ENCODE results near the gene ZNF564.

ZNF564 gene

GRCh38 chr19:12485571-12485970, 65.7 kb downstream of the ZNF564 start:
- Histone ChIP-seq H3K36me3 (ENCODE audit: control insufficient read depth, low read length) (no peaks in the 10 kb centered on the region), H3K27ac (ENCODE audit: low read depth, low read length) (no peak overlapping the region), H3K79me2 (ENCODE audit: control insufficient read depth, low read length) (peaks cover 27% of the 10 kb centered on the region), H3K4me2 (ENCODE audit: low read length) (peak overlapping the region; percentile 94), H3K4me3 (ENCODE audit: low read length) (peak overlapping the region; percentile 88; the same call in 1 of the 2 replicates), H4K20me1 (ENCODE audit: control insufficient read depth, insufficient read depth, low read depth, low read length) (no peaks in the 10 kb centered on the region), H3K4me1 (ENCODE audit: control insufficient read depth, low read length) (peaks cover 35% of the 10 kb centered on the region), H3K9me2 (replicated peaks; ENCODE audit: control insufficient read depth, low read length) (no peaks in the 10 kb centered on the region), H3K9me3 (ENCODE audit: control insufficient read depth, insufficient read depth, low read length) (no peaks in the 10 kb centered on the region), H3K27me3 (ENCODE audit: control insufficient read depth, low read length) (no peaks in the 10 kb centered on the region), H3F3A (ENCODE audit: control insufficient read depth, insufficient read depth) (peaks cover 6% of the 10 kb centered on the region; the same call in 1 of the 2 replicates)
- TF ChIP-seq EZH2phosphoT487 (IDR thresholded peaks at IDR 0.05; ENCODE audit: borderline replicate concordance, low read length) (no peak), CTCF (IDR thresholded peaks at IDR 0.05; ENCODE audit: low read depth, low read length, poor library complexity, severe bottlenecking) (no peak)

- Histone ChIP-seq H3K27me3 (ENCODE audit: control insufficient read depth, low read length) (no peaks in the 10 kb centered on the region), H3K4me3 (ENCODE audit: low read length) (peak overlapping the region; percentile 88), H4K20me1 (ENCODE audit: control insufficient read depth, insufficient read depth, low read depth, low read length) (no peaks in the 10 kb centered on the region), H3K9me3 (ENCODE audit: control insufficient read depth, insufficient read depth, low read length) (no peaks in the 10 kb centered on the region), H3K4me2 (ENCODE audit: low read length) (peak overlapping the region; percentile 94), H3K79me2 (ENCODE audit: control insufficient read depth, low read length) (peaks cover 27% of the 10 kb centered on the region), H3K9me2 (replicated peaks; ENCODE audit: control insufficient read depth, low read length) (no peaks in the 10 kb centered on the region), H3K36me3 (ENCODE audit: control insufficient read depth, low read length) (no peaks in the 10 kb centered on the region), H3K27ac (ENCODE audit: low read depth, low read length) (no peak overlapping the region), H3K4me1 (ENCODE audit: control insufficient read depth, low read length) (peaks cover 35% of the 10 kb centered on the region), H3F3A (ENCODE audit: control insufficient read depth, insufficient read depth) (peaks cover 6% of the 10 kb centered on the region; the same call in 1 of the 2 replicates)
- no peak for TF ChIP-seq EZH2phosphoT487 (IDR thresholded peaks at IDR 0.05; ENCODE audit: borderline replicate concordance, low read length)
- no peak for TF ChIP-seq CTCF (IDR thresholded peaks at IDR 0.05; ENCODE audit: low read depth, low read length, poor library complexity, severe bottlenecking)
Measured at GRCh38 chr19:12485052-12485416, 66.2 kb downstream of the ZNF564 start.

- H4K20me1 ChIP-seq (ENCODE audit: control insufficient read depth, insufficient read depth, low read depth, low read length), result no peaks in the 10 kb centered on the region
- H3K9me2 ChIP-seq (replicated peaks; ENCODE audit: control insufficient read depth, low read length), result no peaks in the 10 kb centered on the region
- H3K4me1 ChIP-seq (ENCODE audit: control insufficient read depth, low read length), result peaks cover 35% of the 10 kb centered on the region
- H3K4me3 ChIP-seq (ENCODE audit: low read length), result peak within 1 kb of the TSS; percentile 88
- H3K27me3 ChIP-seq (ENCODE audit: control insufficient read depth, low read length), result no peaks in the 10 kb centered on the region
- peaks cover 27% of the 10 kb centered on the region for H3K79me2 ChIP-seq (ENCODE audit: control insufficient read depth, low read length)
- peaks cover 6% of the 10 kb centered on the region; the same call in 1 of the 2 replicates for H3F3A ChIP-seq (ENCODE audit: control insufficient read depth, insufficient read depth)
- peak within 1 kb of the TSS; percentile 94 for H3K4me2 ChIP-seq (ENCODE audit: low read length)
- H3K9me3 ChIP-seq (ENCODE audit: control insufficient read depth, insufficient read depth, low read length), result no peaks in the 10 kb centered on the region
- no peaks in the 10 kb centered on the region for H3K36me3 ChIP-seq (ENCODE audit: control insufficient read depth, low read length)
- TF ChIP-seq EZH2phosphoT487 (IDR thresholded peaks at IDR 0.05; ENCODE audit: borderline replicate concordance, low read length) (no peak), CTCF (IDR thresholded peaks at IDR 0.05; ENCODE audit: low read depth, low read length, poor library complexity, severe bottlenecking) (no peak)
- H3K27ac ChIP-seq (ENCODE audit: low read depth, low read length), result no peak within 1 kb of the TSS
Measured at GRCh38 chr19:12484371-12485051, 66.8 kb downstream of the ZNF564 start, which contains the start of gene ZNF709. ZNF709 (minus strand) TSS chr19:12484816; CDS start chr19:12484657, 159 bp downstream.

All from DOHH2 (cell line).